GM18909 (cell line): Measurements from ENCODE around the gene TMED8.
"Not testable (repeated sequence)": the region's sequence is repeated elsewhere in the genome, so short reads cannot be mapped to it uniquely, and the experiment has no call there.

ENCODE experiments used
- ATAC-seq: cut with Tn5 transposase; IDR thresholded peaks from one replicate; pipeline ENCODE4 v1.9.1; 2021; ENCODE audit warnings: mild to moderate bottlenecking; ENCODE audit not compliant: unreplicated experiment, poor library complexity

TMED8 gene

DNA sequence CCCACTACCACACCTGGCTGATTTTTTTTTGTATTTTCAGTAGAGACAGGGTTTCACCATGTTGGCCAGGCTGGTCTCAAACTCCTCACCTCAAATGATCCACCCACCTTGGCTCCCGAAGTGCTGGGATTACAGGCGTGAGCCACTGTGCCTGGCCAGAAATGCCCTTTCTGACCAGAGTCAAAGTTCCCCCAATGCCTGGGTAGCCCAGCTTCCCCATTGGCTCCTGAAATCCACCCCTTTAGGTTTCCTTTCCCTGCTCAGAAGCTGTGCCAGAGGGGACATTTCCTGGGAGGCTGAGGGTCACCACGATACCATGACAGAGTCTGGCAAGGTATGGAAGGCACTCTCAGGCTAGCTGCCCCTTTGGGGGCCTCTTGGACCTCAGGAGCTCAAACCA, 52.6 kb downstream of the TMED8 start:
- no peak for ATAC-seq

- ATAC-seq, result no peak
These were observed 53.3 kb downstream of the TMED8 start for GRCh38 chr14:77323571-77323970.

DNA sequence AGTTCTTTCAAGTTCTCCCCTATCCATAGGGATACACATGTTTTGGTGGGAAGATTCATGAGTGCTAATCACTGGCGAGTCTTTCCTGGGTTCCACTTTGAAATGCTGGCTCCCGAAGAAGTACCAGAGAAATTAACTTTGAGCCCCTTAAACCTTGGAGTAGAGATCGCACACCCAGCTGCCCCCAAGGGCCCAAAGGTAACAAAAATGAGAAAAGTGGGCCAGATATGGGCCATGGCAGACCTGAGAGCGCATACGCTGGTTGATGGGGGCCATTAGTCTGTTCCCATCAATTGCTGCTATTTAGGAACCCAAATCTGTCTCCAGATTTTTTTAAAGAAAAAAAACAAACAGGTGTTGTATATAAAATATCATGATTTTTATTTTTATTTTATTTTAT, 53.9 kb downstream of the TMED8 start:
- no peak for ATAC-seq

DNA sequence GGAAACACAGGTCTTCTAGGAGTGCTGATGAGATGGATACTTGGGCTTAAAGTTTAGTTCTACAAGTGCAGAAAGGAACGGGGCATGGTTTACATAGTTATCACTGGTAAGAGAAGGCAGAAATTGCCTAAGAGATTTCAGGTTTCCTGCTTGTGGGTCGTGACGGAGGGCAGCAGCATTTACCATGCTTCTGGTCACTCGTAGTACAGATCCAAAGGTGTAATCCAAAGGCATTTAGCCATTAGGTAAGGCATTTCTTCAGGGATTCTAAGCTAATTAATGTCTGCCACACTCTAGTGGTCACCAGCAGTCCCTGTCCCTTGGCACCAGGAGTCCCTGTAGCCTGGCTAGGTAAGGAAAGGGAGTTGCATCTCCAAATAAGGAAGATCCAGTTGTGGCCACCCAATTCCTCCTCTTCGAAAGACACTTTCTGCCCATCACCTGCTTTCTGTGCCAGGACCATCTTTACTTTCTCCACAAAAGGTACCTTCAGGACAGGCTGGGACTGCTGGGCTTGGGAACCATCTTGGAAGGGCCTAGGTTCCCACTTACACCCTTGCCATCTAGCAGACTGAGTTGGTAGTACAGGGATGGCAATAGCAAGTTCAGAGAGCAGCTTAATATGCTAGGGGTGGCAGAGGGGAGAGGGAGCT, 54.5 kb downstream of the TMED8 start:
- no peak for ATAC-seq

DNA sequence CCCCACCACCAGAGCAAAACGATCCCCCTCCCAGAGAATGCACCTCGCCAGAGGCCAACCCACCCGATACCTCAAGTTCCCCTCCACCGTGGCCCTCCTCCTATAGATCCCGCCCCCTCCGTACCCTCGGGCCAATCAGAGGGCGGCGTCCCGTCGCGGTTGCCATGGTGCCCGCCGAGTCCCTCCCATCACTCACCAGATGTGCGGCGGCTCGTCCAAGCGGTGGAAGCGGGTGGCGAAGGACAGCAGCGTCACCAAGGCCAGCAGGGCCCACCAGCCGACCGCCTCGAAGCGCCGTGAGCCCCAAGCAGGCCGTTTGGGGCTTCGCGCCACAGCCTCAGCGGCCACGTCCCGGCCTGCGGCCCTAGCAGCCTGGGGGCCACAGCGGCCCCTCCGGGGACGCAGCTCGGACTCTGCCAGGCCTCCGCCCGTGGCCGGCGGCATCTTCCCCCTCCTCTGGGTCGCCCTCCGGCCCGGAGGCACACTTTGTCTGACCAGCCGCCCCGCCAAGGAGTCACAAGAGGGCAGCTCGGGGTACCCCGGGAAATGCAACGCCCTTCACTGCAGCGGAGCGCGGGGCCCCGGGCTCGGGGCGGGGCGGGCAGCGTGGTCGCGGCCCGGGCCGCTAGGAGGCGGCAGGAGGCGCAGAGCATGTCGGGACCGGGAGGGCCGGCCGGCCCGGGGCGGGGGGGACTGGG, 56.5 kb downstream of the TMED8 start, which contains the start of gene POMT2:
TSS of gene POMT2 (minus strand) at position 646 of the 698 bp plus-strand sequence. CDS start at position 444, 202 bp downstream.
- peak; percentile 67 for ATAC-seq

GRCh38 chr14:77319422-77319821, 57.5 kb downstream of the TMED8 start:
- no peak for ATAC-seq

- ATAC-seq, result not testable (repeated sequence)
These were observed 58.1 kb downstream of the TMED8 start for GRCh38 chr14:77318756-77319155.

- no peak for ATAC-seq
These were observed 58.8 kb downstream of the TMED8 start for GRCh38 chr14:77318006-77318553.

DNA sequence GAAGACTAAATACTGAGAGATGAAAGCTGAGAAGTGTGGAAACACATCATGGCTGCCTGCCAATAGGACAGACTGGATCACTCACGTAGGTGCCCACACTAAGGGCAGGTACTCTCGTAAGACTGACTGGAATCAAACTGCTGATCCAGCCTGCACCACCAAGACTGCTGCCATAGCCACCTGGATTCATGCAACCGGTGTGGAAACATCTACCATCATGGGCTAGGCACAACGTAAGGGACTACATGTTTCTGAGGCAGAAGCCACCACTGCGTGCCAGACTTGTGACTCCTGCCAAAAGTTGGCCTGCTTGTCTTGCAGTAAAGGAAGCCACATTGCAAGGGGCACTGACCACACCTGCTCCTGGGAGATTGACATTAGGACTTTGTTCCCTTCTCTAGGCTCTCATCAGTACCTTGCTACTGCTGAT, 60.0 kb downstream of the TMED8 start:
- no peak for ATAC-seq

DNA sequence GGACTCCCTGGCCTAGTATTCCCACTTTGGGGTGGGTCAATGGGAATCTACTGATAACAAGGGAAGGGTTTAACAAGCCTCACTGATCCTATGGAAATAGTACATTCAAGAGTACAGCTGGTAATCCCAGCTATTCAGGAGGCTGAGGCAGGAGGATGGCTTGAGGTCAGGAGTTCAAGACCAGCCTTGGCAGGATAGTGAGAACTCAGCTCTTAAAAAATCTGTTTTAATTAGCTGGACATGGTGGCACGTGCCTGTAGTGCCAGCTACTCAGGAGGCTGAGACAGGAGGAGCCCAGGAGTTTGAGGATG, 60.7 kb downstream of the TMED8 start:
- no peak for ATAC-seq

DNA sequence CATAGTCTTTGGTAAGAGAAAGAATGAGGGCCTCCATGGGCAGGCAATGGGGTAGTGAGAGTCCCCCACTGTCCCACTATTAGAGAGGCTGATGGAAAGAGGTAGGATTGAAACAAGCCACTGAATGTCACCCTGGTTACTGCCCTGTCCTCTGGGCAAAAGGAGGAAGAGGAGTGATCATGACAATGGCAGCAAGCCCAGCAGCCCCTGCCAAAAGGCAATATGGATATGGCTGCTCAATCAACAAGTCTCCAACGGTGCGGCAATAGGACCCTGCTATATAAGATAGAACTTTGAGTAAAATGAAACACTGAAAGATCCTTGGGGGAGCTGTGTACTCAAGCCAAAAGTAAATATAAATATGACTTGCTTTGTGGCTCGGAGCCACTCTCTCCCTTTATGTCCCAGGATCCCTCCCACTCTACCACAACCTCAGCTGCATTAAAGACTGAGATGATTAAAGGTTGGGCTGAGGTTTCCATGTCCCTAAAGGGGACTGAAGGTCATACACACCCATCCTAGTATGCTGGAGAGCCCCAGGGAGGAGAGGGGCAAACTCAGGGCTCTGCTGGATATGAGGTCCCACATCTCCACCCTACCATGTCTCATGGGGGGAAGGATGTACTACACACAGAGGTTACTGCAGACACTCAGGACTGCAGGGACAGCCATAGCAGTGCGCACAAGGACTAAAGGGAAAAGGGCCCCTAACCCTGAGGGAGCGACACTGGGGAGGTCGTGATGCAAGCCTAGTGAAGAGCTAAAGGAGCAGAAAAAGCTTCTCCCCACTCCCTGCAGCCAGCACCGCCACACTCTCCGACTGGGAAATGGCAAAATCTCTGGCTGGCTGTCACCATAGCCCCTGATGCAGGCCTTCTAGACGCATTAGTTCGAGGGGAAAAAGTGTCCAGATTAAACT, 62.1 kb downstream of the TMED8 start:
- no peak for ATAC-seq

DNA sequence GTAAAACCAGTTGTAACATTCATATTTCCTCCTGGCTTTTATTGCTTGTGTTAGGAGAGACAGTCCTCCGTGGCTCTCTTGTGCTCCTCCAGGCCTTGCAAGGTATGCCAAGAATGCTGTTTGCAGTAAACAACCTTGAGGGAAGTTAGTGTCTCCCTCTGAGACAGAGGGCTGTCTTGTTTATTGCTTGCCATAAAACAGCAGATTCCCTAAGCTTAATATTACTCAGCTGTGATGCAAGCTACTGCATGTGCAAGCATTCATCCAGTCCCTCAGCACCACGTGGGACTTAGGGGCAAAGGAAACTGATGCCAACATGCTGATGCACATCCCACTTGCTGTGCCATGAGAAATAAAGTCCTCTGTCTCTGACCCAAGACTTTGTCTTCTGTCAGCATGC, 62.9 kb downstream of the TMED8 start:
- no peak for ATAC-seq

DNA sequence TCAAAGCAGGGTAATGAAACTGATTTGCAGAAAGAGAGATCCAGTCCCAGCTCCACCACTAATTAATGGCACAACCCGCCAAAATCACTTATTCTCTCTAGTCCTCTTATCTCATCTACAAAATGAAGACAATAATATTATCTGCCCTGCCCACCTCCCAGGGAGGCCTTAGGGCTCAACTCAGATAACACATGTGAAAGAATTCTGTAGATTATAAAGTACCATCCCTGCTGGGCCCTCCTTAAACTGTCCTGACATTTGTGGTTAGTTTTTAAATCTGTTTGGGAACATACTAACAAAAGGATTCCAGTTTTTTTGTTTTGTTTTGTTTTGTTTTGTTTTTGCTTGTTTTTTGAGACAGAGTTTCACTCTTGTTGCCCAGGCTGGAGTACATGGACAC, 63.5 kb downstream of the TMED8 start:
- no peak for ATAC-seq

DNA sequence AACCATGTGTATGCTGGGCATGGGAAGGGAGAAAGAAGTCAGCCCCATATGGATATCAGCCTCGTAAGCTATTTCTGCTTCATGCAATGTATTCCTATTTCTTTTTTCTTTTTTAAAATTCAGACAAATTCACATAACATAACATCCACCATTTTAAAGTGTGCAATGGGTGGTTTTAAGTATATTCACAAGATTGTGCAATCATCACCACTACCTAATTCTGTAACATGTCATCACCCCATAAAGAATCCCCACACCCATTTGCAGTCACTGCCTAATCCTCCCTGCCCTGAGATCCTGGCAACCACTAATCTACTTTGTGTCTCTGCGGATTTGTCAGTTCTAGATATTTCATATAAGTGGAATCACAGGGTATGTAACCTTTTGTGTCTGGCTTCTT, 65.7 kb downstream of the TMED8 start:
- ATAC-seq, result no peak

- ATAC-seq, result no peak
These were observed 66.9 kb downstream of the TMED8 start for GRCh38 chr14:77310026-77310425.

DNA sequence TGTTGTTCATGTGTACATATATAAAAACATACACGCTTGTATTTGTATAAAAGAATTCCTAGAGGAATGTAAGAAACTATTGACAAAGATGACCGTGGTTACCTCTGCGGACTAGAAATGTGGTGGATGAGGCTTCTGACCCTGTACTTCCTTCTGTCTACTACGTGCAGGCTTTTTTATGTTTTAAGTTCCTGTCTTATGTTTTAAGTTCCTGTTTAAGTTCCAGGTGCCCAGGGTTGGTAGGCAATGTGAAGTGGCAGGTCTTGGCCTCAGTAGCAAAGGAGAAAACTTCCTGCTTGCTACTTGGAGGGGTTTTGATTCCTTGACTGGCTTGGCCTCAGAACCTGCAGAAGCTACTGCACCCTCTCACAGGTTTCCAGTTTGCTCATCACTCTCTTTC, 67.8 kb downstream of the TMED8 start:
- no peak for ATAC-seq

- ATAC-seq, result no peak
These were observed 69.9 kb downstream of the TMED8 start for GRCh38 chr14:77306851-77307496.

DNA sequence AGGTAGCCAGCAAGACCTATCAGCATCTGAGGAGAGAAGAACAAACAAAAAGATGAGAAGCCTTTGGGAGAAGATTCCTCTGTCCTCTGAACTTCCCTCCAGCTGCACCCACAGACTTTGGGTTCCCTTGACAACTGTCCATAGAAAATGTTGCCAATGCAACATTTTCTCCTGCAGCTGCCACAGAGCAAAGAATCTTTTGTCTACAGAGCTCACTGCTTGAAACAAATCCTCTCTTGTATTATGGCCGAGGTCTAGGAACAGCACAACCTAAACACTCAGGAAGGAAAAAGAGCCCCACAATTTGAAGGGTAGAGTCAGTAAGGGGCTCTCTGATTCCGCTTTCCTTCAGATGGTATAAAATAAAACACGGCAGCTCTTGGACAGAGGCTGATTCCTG, 70.5 kb downstream of the TMED8 start:
- ATAC-seq, result no peak

DNA sequence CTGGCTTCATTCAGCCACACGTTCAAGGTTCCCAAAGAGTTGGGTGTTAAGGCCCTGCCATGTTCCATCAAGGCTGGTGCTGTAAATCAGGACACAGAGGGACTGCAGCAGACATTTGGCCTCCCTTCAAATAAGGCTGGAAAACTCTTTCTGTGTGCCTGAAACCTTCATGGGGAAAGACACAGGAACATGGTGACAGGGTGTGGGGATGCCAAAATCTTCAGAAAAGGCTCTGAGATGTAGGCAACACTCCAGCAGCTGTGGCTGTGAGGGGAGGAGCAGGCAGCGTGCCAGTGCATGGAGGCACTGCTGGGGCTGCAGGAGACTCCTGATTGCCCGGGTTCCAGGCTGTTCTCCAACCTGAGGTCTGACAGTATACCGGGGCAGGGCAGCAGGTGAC, 71.2 kb downstream of the TMED8 start:
- ATAC-seq, result no peak

DNA sequence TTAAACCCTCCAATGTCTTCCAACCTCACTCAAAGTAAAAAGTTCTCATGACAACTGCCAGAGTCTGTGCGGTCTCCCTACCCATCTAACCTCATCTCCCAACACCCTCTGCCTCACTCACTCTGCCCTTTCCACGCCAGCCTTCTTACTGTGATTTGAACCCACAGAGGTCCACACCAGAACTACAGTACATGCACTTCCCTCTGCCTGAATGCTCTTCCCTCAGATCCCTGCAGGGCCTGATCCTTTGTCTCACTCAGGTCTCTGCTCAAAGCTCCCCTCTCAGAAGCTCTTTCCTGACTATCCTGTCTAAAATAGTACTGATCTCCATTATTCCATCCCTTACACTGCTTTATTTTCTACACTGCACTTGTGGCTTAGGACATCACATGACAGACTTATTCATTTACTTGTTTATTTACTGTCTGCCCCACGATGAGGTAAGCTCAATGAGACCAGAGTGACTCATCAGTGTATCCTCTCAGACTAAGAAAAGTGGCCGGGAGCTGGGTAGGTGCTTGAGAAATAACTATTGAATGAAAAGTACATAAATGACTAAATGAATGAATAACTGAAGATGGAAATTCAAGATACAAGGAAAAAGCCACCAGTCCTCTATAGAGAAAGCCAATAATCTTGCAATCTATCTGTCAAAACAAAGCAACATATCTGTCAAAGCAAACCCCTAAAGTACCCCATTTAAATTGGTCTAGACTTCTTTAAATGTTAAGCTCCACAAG, 73.3 kb downstream of the TMED8 start:
- no peak for ATAC-seq
